HepG2 (cell line): Measurements from ENCODE around the gene FAM53C. TPM values are rescaled to one million over a fixed set of nuclear protein-coding genes. Genes with fewer than 3 reads are reported as not detected.

Experiments used
- CERS6 ChIP-seq: sonication (generic); formaldehyde crosslinking; IDR thresholded peaks from 2 replicates; pipeline ENCODE4 v1.5.0; 2020; ENCODE audit warnings: missing genetic modification reagents
- GABPA ChIP-seq, 2 experiments: IDR thresholded peaks; 2 replicates each; pipeline ENCODE4 v1.6.1; 2011 to 2016; ENCODE audit warnings: low read depth in 2 of 2, low read length in 1 of 2, missing biosample characterization in 1 of 2, missing genetic modification characterization in 1 of 2
- HMG20B ChIP-seq: conservative IDR thresholded peaks from 2 replicates; pipeline ENCODE4 v1.6.1; 2016; ENCODE audit warnings: missing genetic modification reagents, missing compliant biosample characterization
- HMGA1 ChIP-seq: sonication (generic); formaldehyde crosslinking; conservative IDR thresholded peaks from 2 replicates; pipeline ENCODE4 v1.4.0; 2020; ENCODE audit warnings: missing genetic modification reagents
- IRF1 ChIP-seq: sonication (generic); formaldehyde crosslinking; IDR thresholded peaks from 2 replicates; pipeline ENCODE4 v1.4.0; 2020; ENCODE audit warnings: low read depth, mild to moderate bottlenecking, missing genetic modification reagents
- IRX3 ChIP-seq: sonication (generic); formaldehyde crosslinking; IDR thresholded peaks from 2 replicates; pipeline ENCODE4 v1.8.1; 2023; ENCODE audit warnings: mild to moderate bottlenecking, low read depth, missing genetic modification reagents, borderline replicate concordance
- KDM4B ChIP-seq: sonication (generic); formaldehyde crosslinking; IDR thresholded peaks from 2 replicates; pipeline ENCODE4 v1.4.0; 2020; ENCODE audit warnings: missing genetic modification reagents
- NFE2L2 ChIP-seq: fragments of 150-350 bp; IDR thresholded peaks from 2 replicates; pipeline ENCODE4 v1.6.1; 2014; ENCODE audit warnings: low read length
- NR2F1 ChIP-seq, 2 experiments: fragments of 450-650 bp in 1 of 2; formaldehyde crosslinking in 1 of 2; IDR thresholded peaks; 2 replicates each; pipeline versions ENCODE4 v1.5.0 to v1.6.1; 2016 to 2020; ENCODE audit warnings: mild to moderate bottlenecking in 1 of 2, missing compliant biosample characterization in 1 of 2, missing genetic modification reagents in 1 of 2, moderate library complexity in 1 of 2
- PHF8 ChIP-seq: sonication (generic); formaldehyde crosslinking; IDR thresholded peaks from 2 replicates; pipeline ENCODE4 v1.5.0; 2020; ENCODE audit warnings: missing genetic modification reagents
- RBAK ChIP-seq: sonication (generic); formaldehyde crosslinking; IDR thresholded peaks from 2 replicates; pipeline ENCODE4 v1.5.1; 2020; ENCODE audit warnings: mild to moderate bottlenecking, missing genetic modification reagents
- RBM39 ChIP-seq: fragments of 200-400 bp; formaldehyde crosslinking; IDR thresholded peaks from one replicate; pipeline ENCODE4 v1.6.1; 2018; ENCODE audit warnings: antibody characterized with exemption, mild to moderate bottlenecking, low read depth, low read length; ENCODE audit not compliant: poor library complexity, severe bottlenecking
- RFX1 ChIP-seq: fragments of 450-650 bp; IDR thresholded peaks from 2 replicates; pipeline ENCODE4 v1.6.1; 2017
- SAP130 ChIP-seq: IDR thresholded peaks from 2 replicates; pipeline ENCODE4 v1.6.1; 2016; ENCODE audit warnings: low read depth
- SP4 ChIP-seq: sonication (generic); formaldehyde crosslinking; IDR thresholded peaks from 2 replicates; pipeline ENCODE4 v1.8.1; 2023; ENCODE audit warnings: mild to moderate bottlenecking, missing genetic modification reagents
- TMF1 ChIP-seq: sonication (generic); formaldehyde crosslinking; IDR thresholded peaks from 2 replicates; pipeline ENCODE4 v1.8.1; 2022; ENCODE audit warnings: low read depth, missing genetic modification reagents
- ZNF225 ChIP-seq: sonication (generic); formaldehyde crosslinking; IDR thresholded peaks from 2 replicates; pipeline ENCODE4 v1.4.0; 2020; ENCODE audit warnings: mild to moderate bottlenecking, missing genetic modification reagents
- ZNF530 ChIP-seq: sonication (generic); formaldehyde crosslinking; IDR thresholded peaks from 2 replicates; pipeline ENCODE4 v1.5.0; 2020; ENCODE audit warnings: low read depth, mild to moderate bottlenecking, missing genetic modification reagents
- ZNF644 ChIP-seq: IDR thresholded peaks from 2 replicates; pipeline ENCODE4 v1.6.1; 2016; ENCODE audit warnings: low read depth
- polyA plus RNA-seq, 8 experiments: library from polyadenylated mRNA; depleted of rRNA in 3 of 8; stranded (reverse) in 7 of 8; unstranded in 1 of 8; fragments of >200 nt; fragmentation: Illumina TruSeq in 4 of 8; extraction: Trizol in 4 of 8; gene quantifications; 2 replicates each; pipeline versions ENCODE4 v1.2.1 to v1.2.3, GENCODE V29; 2011 to 2016; ENCODE audit warnings: low read depth in 4 of 8, missing spikeins in 1 of 8, mixed read lengths in 1 of 8; ENCODE audit not compliant: insufficient read depth in 1 of 8
- total RNA-seq, 5 experiments: library from RNA; depleted of rRNA; stranded (reverse); fragments of >200 nt; fragmentation: Illumina TruSeq; extraction: Trizol; gene quantifications; 2 replicates each; pipeline ENCODE4 v1.2.3, GENCODE V29; 2016; ENCODE audit warnings: low read depth in 1 of 5
- TF ChIP-seq, protein P1 (sequence below): sonication (generic); formaldehyde crosslinking; IDR thresholded peaks from 2 replicates; pipeline ENCODE4 v1.5.1; 2020; ENCODE audit warnings: missing genetic modification reagents, mild to moderate bottlenecking, borderline replicate concordance
- TF ChIP-seq, protein P2 (sequence below): sonication (generic); formaldehyde crosslinking; IDR thresholded peaks from 2 replicates; pipeline ENCODE4 v1.4.0; 2020; ENCODE audit warnings: missing genetic modification reagents
- TF ChIP-seq, protein P3 (sequence below): sonication (generic); formaldehyde crosslinking; IDR thresholded peaks from 2 replicates; pipeline ENCODE4 v1.5.0; 2020; ENCODE audit warnings: mild to moderate bottlenecking, missing genetic modification reagents

The FAM53C gene
- total and polyA plus RNA-seq, 2 of the 13 experiments (the other 11 are each of a cell fraction or from before 2014, with no cell fraction given), result 26.9 to 30.1 TPM

DNA sequence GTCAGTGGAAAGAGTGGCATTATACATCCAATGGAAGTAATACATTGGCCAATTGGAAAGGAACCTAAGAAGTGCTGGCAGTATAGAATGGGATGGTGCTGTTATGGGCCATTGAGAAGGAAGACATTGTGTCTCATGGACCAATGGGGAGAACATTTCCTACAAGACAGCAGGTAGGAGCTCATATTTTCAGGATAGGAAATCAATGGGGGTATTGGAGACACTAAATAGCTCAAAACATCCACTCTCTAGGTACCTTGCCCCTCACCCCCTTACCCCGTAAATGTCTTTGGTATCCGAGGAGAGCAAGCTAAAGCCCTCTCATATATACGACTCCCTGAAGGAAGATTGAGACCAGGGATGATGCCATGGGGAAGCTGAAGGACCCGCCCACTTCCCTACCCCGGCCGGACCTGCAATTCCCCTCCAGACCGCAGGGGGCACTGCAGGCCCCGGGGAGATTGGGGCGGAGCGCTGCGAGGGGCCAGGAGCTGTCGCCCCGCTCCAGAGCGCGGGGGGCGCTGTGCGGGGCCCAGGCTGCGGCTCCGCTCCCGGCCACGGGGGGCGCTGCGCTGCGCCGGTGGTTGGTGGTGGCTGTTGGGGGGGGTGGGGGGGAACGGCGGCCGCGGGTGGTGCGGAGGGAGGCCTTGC is 14.1 kb downstream of the FAM53C start, which contains the start of gene KDM3B (continued):
- TF ChIP-seq SAP130 (CRISPR knock-in tag) (peak; percentile 53; the same call in 1 of the 2 replicates), SP4 (CRISPR knock-in tag) (peak; percentile 86), TMF1 (CRISPR knock-in tag) (no peak), PHF8 (no peak), ZNF225 (CRISPR knock-in tag) (no peak), HMGA1 (no peak), HMG20B (CRISPR knock-in tag) (no peak), NFE2L2 (no peak), GABPA (IDR thresholded peaks at IDR 0.05; ENCODE audit: low read depth, low read length) (no peak), GABPA (CRISPR knock-in tag; IDR thresholded peaks at IDR 0.05; ENCODE audit: low read depth) (no peak), RBAK (CRISPR knock-in tag) (no peak), KDM4B (CRISPR knock-in tag) (no peak), IRF1 (CRISPR knock-in tag) (no peak), NR2F1 (CRISPR knock-in tag; IDR thresholded peaks at IDR 0.05) (no peak), IRX3 (0 out of 2 replicates have a peak, but pooled peaks have one; percentile 31), ZNF530 (CRISPR knock-in tag) (no peak), RFX1 (no peak), CERS6 (no peak), RBM39 (peak; percentile 52), ZNF644 (peak; percentile 68; the same call in 1 of the 2 replicates)
- TF ChIP-seq, protein P1, sequence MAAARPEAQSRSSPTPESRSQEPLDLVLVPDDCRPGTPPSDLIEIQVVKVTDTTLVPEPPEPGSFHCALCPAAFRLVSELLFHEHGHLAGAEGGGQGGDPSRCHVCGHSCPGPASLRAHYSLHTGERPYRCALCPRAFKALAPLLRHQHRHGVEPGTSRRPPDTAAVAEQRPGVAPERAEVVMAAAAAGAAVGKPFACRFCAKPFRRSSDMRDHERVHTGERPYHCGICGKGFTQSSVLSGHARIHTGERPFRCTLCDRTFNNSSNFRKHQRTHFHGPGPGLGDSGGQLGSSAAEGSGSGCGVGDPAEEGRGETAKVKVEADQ (CRISPR knock-in tag), result peak; percentile 85; the same call in 1 of the 2 replicates
- TF ChIP-seq, protein P2, sequence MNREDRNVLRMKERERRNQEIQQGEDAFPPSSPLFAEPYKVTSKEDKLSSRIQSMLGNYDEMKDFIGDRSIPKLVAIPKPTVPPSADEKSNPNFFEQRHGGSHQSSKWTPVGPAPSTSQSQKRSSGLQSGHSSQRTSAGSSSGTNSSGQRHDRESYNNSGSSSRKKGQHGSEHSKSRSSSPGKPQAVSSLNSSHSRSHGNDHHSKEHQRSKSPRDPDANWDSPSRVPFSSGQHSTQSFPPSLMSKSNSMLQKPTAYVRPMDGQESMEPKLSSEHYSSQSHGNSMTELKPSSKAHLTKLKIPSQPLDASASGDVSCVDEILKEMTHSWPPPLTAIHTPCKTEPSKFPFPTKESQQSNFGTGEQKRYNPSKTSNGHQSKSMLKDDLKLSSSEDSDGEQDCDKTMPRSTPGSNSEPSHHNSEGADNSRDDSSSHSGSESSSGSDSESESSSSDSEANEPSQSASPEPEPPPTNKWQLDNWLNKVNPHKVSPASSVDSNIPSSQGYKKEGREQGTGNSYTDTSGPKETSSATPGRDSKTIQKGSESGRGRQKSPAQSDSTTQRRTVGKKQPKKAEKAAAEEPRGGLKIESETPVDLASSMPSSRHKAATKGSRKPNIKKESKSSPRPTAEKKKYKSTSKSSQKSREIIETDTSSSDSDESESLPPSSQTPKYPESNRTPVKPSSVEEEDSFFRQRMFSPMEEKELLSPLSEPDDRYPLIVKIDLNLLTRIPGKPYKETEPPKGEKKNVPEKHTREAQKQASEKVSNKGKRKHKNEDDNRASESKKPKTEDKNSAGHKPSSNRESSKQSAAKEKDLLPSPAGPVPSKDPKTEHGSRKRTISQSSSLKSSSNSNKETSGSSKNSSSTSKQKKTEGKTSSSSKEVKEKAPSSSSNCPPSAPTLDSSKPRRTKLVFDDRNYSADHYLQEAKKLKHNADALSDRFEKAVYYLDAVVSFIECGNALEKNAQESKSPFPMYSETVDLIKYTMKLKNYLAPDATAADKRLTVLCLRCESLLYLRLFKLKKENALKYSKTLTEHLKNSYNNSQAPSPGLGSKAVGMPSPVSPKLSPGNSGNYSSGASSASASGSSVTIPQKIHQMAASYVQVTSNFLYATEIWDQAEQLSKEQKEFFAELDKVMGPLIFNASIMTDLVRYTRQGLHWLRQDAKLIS (CRISPR knock-in tag), result no peak
- TF ChIP-seq, protein P3, sequence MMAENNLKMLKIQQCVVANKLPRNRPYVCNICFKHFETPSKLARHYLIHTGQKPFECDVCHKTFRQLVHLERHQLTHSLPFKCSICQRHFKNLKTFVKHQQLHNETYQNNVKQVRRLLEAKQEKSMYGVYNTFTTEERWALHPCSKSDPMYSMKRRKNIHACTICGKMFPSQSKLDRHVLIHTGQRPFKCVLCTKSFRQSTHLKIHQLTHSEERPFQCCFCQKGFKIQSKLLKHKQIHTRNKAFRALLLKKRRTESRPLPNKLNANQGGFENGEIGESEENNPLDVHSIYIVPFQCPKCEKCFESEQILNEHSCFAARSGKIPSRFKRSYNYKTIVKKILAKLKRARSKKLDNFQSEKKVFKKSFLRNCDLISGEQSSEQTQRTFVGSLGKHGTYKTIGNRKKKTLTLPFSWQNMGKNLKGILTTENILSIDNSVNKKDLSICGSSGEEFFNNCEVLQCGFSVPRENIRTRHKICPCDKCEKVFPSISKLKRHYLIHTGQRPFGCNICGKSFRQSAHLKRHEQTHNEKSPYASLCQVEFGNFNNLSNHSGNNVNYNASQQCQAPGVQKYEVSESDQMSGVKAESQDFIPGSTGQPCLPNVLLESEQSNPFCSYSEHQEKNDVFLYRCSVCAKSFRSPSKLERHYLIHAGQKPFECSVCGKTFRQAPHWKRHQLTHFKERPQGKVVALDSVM, result 0 out of 2 replicates have a peak, but pooled peaks have one; percentile 26
